ENCODE data around the gene NAT16.
"Not testable (repeated sequence)": the region's sequence is repeated elsewhere in the genome, so short reads cannot be mapped to it uniquely, and the experiment has no call there.

NAT16 gene

GRCh38 chr7:101180130-101180755 lies at the start of gene NAT16:
TSS of gene NAT16 (minus strand) at chr7:101180293. CDS start at chr7:101174807, 5,486 bp downstream.
- DNase-seq, result no peak

- no peak for DNase-seq
Observed at GRCh38 chr7:101226721-101227120, 46.6 kb upstream of the NAT16 start.

- no peak for DNase-seq
Observed at GRCh38 chr7:101225650-101226049, 45.6 kb upstream of the NAT16 start.

- no peak for DNase-seq
Observed at GRCh38 chr7:101223528-101223927, 43.4 kb upstream of the NAT16 start.

GRCh38 chr7:101222275-101222830 lies 42.3 kb upstream of the NAT16 start:
- no peak for DNase-seq

GRCh38 chr7:101220295-101220694 lies 40.2 kb upstream of the NAT16 start:
- no peak for DNase-seq

GRCh38 chr7:101218236-101219125 lies 38.4 kb upstream of the NAT16 start:
- no peak for DNase-seq

GRCh38 chr7:101217388-101218235 lies 37.5 kb upstream of the NAT16 start, which contains the start of the genes PLOD3 and ZNHIT1:
TSS of gene PLOD3 (minus strand) at chr7:101217581. CDS start at chr7:101217274, 307 bp downstream.
TSS of gene ZNHIT1 (plus strand) at chr7:101218165. CDS start at chr7:101218196, 31 bp downstream.
- DNase-seq, result peak; percentile 87

- DNase-seq, result no peak
Observed at GRCh38 chr7:101216860-101217387, 36.8 kb upstream of the NAT16 start.

- DNase-seq, result no peak
Observed at GRCh38 chr7:101216001-101216859, 36.1 kb upstream of the NAT16 start.

GRCh38 chr7:101212014-101212413 lies 31.9 kb upstream of the NAT16 start:
- no peak for DNase-seq

GRCh38 chr7:101211501-101211900 lies 31.4 kb upstream of the NAT16 start:
- no peak for DNase-seq

GRCh38 chr7:101210143-101210542 lies 30.1 kb upstream of the NAT16 start:
- DNase-seq, result no peak

- DNase-seq, result no peak
Observed at GRCh38 chr7:101208794-101209193, 28.7 kb upstream of the NAT16 start.

- DNase-seq, result no peak
Observed at GRCh38 chr7:101207459-101207858, 27.4 kb upstream of the NAT16 start.

- DNase-seq, result no peak
Observed at GRCh38 chr7:101206665-101207042, 26.6 kb upstream of the NAT16 start.

GRCh38 chr7:101205901-101206664 lies 26.0 kb upstream of the NAT16 start:
- no peak for DNase-seq

- DNase-seq, result not testable (repeated sequence)
Observed at GRCh38 chr7:101203740-101204738, 23.9 kb upstream of the NAT16 start.

- DNase-seq, result no peak
Observed at GRCh38 chr7:101202603-101202918, 22.5 kb upstream of the NAT16 start.

Data from NCI-H2081 treated with DMSO at 0.1 percent for 48 hours (cell line).